ENCODE measurements around the gene RAD51B.

Gene RAD51B

DNA sequence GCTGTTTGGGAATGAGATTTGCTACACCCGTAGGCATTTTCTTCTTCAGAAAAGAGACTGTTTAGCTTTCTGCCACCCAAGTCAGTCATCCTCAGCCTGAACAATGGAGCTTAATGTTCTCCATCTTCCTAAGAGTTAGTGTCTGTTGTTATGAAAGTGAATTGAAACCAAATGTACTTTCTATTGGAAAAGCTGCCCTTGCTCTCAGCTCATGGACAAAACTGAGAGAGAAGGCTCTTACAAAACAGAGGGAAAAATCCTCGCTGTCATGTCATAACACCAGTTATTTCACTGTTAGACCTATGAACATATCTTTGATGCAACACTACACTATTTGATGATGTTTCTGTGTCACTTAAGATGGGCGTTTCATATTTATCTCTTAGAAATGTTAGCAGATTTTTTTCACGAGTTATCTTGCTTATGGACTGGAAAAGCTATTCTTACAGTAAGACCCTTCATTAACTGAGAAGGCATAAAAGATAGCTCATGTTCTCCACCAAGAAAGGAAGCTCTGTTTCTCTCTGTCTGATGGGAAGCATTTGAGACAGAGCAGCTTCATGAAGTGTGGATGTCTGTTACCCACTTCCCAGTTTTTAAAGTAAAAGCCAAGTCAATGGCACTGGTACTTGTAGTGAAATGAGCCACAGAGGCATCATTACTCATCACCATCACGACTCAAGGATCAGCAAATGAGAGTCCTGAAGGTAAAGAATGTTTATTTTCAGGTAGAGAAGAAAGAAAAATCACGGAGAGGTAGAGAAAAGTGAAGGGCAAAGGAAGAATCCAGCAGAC is 489.3 kb downstream of the RAD51B start:
- DNase-seq (ENCODE audit: insufficient read length, low spot score) (no peak), FAIRE-seq (peak; percentile 59)
- TF ChIP-seq POLR2AphosphoS5 (IDR thresholded peaks at IDR 0.05; ENCODE audit: low read depth, low read length): no peak
- peak; percentile 81 for TF ChIP-seq SPI1 (IDR thresholded peaks at IDR 0.05; ENCODE audit: low read depth, low read length)
- no peak for TF ChIP-seq PAX5 (IDR thresholded peaks at IDR 0.05; ENCODE audit: insufficient read depth, low read length, severe bottlenecking)
- TF ChIP-seq POLR2A (IDR thresholded peaks at IDR 0.05; ENCODE audit: low read depth, low read length): no peak
- no peak for TF ChIP-seq TAF1 (IDR thresholded peaks at IDR 0.05; ENCODE audit: low read depth, low read length)
- no peak for TF ChIP-seq POU2F2 (IDR thresholded peaks at IDR 0.05; ENCODE audit: low read depth, low read length)

DNA sequence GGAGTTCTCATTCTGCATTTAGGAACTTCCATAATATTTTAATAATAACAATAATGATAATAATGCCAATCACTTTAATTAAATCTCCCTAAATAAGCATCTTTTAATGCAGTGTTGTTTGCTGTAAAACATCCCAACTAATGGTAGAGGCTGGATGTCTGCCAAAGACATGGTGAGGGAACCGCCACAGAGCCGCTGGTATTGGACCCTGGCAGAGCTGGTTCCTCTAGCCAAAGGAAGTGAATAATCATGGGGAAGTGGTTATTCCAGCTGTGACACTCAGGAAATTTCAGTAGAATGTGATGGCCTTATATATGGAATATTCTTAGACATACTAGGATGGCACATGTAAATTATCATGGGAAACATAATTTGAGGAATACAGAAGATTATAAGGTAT is 490.0 kb downstream of the RAD51B start:
- TF ChIP-seq TAF1 (IDR thresholded peaks at IDR 0.05; ENCODE audit: low read depth, low read length) (no peak), POLR2A (IDR thresholded peaks at IDR 0.05; ENCODE audit: low read depth, low read length) (no peak), SPI1 (IDR thresholded peaks at IDR 0.05; ENCODE audit: low read depth, low read length) (0 out of 2 replicates have a peak, but pooled peaks have one; percentile 9), POU2F2 (IDR thresholded peaks at IDR 0.05; ENCODE audit: low read depth, low read length) (no peak)
- FAIRE-seq (no peak), DNase-seq (ENCODE audit: insufficient read length, low spot score) (no peak)

GRCh38 chr14:68312300-68312699 is 492.7 kb downstream of the RAD51B start:
- DNase-seq (ENCODE audit: insufficient read length, low spot score) (no peak), FAIRE-seq (no peak)
- TF ChIP-seq POU2F2 (IDR thresholded peaks at IDR 0.05; ENCODE audit: low read depth, low read length): no peak
- no peak for TF ChIP-seq POLR2AphosphoS5 (IDR thresholded peaks at IDR 0.05; ENCODE audit: low read depth, low read length)
- no peak for TF ChIP-seq POLR2A (IDR thresholded peaks at IDR 0.05; ENCODE audit: low read depth, low read length)
- no peak for TF ChIP-seq TAF1 (IDR thresholded peaks at IDR 0.05; ENCODE audit: low read depth, low read length)
- no peak for TF ChIP-seq SPI1 (IDR thresholded peaks at IDR 0.05; ENCODE audit: low read depth, low read length)
- TF ChIP-seq PAX5 (IDR thresholded peaks at IDR 0.05; ENCODE audit: insufficient read depth, low read length, severe bottlenecking): no peak

DNA sequence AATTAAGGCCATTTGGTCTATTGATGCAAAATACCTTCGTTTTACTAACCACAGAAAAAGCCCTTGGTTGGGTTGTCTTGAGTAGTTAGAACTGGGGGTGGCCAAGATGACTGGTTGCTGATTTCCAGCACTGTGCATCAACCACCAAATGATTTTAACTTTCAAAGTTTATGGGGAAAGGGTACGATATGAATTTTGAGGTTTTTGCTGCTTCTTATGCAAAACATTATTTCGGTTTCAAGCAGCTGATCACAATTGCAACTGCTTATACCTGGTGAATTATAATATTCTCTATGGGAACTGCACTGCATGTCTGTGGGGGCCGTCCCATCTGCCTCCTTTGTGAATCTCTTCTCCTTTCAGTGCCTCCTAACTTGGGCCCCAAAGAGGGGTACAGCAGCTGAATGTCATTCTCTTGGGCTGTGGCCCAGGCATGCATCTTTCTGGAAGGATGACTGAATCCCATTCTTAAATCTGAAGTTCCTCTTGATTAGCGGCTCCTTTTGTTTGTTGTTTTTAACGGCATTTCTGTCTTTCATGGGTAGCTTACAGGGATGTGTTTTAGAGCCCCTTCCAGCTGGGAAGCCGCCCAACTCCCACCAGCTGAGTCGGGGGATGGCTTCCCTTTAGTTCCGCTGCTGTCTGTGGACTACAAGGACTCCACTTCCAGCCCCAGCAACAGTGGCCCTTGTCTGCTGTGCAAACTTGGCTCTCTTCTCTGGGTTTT is 493.5 kb downstream of the RAD51B start:
- no peak for TF ChIP-seq TAF1 (IDR thresholded peaks at IDR 0.05; ENCODE audit: low read depth, low read length)
- peak; percentile 62; the same call in 1 of the 2 replicates for TF ChIP-seq POLR2A (IDR thresholded peaks at IDR 0.05; ENCODE audit: low read depth, low read length)
- TF ChIP-seq SPI1 (IDR thresholded peaks at IDR 0.05; ENCODE audit: low read depth, low read length): peak; percentile 52; the same call in 1 of the 2 replicates
- TF ChIP-seq POLR2AphosphoS5 (IDR thresholded peaks at IDR 0.05; ENCODE audit: low read depth, low read length): peak; percentile 43; the same call in 1 of the 2 replicates
- no peak for TF ChIP-seq PAX5 (IDR thresholded peaks at IDR 0.05; ENCODE audit: insufficient read depth, low read length, severe bottlenecking)
- peak; percentile 97 for TF ChIP-seq POU2F2 (IDR thresholded peaks at IDR 0.05; ENCODE audit: low read depth, low read length)
- FAIRE-seq (peak; percentile 96), DNase-seq (ENCODE audit: insufficient read length, low spot score) (no peak)

DNA sequence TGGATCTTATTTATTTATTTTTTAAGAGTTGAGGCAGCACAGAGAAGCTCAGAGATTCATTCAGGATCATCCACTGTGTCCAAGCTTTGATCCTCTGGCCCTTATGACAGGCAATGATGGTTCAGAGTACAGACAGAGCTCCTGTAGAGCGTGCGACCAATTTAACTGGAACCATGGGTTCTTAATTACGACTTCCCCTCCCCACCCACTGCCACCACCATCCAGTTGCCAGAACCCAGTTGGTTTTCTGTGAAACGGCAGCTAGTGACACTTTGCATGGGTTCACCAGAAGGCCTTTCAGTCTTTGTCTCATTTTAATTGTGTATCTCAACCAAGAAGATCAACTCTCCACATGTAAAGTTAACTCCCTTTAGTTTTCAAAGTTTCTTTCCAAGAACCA is 495.1 kb downstream of the RAD51B start:
- peak; percentile 58 for FAIRE-seq
- TF ChIP-seq TAF1 (IDR thresholded peaks at IDR 0.05; ENCODE audit: low read depth, low read length): no peak
- DNase-seq (ENCODE audit: insufficient read length, low spot score): no peak

- FAIRE-seq: no peak
- TF ChIP-seq POLR2A (IDR thresholded peaks at IDR 0.05; ENCODE audit: low read depth, low read length) (no peak), POLR2AphosphoS5 (IDR thresholded peaks at IDR 0.05; ENCODE audit: low read depth, low read length) (no peak), TAF1 (IDR thresholded peaks at IDR 0.05; ENCODE audit: low read depth, low read length) (no peak), PAX5 (IDR thresholded peaks at IDR 0.05; ENCODE audit: insufficient read depth, low read length, severe bottlenecking) (no peak), POU2F2 (IDR thresholded peaks at IDR 0.05; ENCODE audit: low read depth, low read length) (no peak), SPI1 (IDR thresholded peaks at IDR 0.05; ENCODE audit: low read depth, low read length) (no peak)
Measured at GRCh38 chr14:68315081-68315480, 495.5 kb downstream of the RAD51B start.

DNA sequence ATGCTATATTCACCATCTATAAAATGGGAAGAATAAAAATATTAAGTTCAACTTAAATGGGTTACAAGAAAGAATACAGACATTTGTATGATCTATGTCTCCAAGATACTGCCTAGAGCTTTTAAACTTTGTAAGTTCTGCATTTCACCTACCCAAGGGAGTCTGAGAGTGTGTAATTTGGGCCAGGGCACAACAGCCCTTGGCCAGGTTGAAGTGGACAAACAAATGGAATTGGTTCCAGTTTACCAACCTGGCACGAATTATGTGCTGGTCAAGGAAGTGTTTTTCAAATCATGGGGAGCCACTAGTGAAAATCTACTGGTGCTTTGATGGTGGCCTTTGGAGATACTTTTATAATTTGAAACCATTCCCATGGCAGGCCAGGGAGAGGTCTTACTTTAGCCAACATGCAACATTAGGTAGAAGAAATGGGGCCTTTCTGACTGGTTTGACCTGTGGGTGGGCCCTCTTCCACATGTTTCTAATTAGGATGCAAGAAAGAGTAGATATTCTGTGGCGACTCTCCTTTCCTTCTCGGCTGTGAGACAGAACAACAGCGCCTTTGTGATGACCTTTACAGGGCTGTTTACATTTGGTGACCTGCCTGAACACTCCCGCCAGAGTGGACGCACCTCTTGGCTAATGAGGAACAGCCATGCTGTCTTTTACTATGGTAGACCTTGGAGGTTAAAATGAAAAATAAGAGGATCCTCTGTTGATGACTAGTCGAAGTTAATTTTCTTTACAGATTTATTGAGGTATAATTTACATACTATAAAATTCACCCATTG is 496.7 kb downstream of the RAD51B start:
- TF ChIP-seq SPI1 (IDR thresholded peaks at IDR 0.05; ENCODE audit: low read depth, low read length): no peak
- TF ChIP-seq POLR2AphosphoS5 (IDR thresholded peaks at IDR 0.05; ENCODE audit: low read depth, low read length): no peak
- FAIRE-seq: peak; percentile 20
- DNase-seq (ENCODE audit: insufficient read length, low spot score): no peak

More at GRCh38 chr14:68315081-68315480, 495.5 kb downstream of the RAD51B start:
- no peak for DNase-seq (ENCODE audit: insufficient read length, low spot score)

DNA sequence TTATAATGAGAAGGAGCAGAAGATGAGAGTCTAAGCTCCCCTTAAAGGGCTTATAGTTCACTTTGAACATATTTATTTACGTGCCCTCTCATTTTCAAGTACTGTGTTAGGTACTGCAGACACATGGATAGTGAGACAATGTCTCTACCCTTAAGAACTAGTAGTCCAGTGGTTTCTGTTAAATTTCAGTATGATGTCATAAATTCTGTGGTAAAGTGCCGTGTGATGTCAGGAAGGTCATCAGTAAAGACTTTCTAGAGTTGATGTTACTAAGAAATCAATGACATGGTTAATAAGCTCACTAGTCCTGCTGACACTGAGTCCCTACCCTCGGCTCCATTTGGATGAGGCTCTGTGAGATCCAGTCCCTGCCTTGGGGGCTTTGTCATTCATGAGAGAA is 497.7 kb downstream of the RAD51B start:
- TF ChIP-seq POLR2A (IDR thresholded peaks at IDR 0.05; ENCODE audit: low read depth, low read length): no peak
- no peak for TF ChIP-seq POLR2AphosphoS5 (IDR thresholded peaks at IDR 0.05; ENCODE audit: low read depth, low read length)
- TF ChIP-seq SPI1 (IDR thresholded peaks at IDR 0.05; ENCODE audit: low read depth, low read length): no peak
- no peak for TF ChIP-seq POU2F2 (IDR thresholded peaks at IDR 0.05; ENCODE audit: low read depth, low read length)
- no peak for TF ChIP-seq PAX5 (IDR thresholded peaks at IDR 0.05; ENCODE audit: insufficient read depth, low read length, severe bottlenecking)
- TF ChIP-seq TAF1 (IDR thresholded peaks at IDR 0.05; ENCODE audit: low read depth, low read length): no peak
- FAIRE-seq (peak; percentile 5), DNase-seq (ENCODE audit: insufficient read length, low spot score) (no peak)

DNA sequence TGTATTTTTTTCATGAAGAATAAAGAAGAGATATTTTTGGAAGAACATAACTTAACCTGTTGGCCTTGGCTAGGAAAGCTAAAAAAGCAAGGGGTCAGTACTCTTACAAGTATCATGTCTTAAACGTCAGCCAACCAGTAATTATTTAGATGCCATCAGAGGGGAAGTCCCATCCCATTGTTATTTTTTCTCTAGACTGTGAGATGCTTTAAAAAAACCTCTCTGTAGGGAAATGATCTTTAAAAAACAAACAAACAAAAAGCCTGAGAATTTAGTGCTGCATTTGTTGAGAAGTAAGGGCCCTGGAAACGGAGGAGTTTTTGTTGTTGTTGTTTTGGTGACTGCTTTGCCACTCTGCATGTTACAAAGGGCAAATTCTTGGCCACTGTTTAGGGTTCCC is 499.2 kb downstream of the RAD51B start:
- DNase-seq (ENCODE audit: insufficient read length, low spot score) (no peak), FAIRE-seq (no peak)
- TF ChIP-seq POLR2AphosphoS5 (IDR thresholded peaks at IDR 0.05; ENCODE audit: low read depth, low read length) (no peak), TAF1 (IDR thresholded peaks at IDR 0.05; ENCODE audit: low read depth, low read length) (no peak), SPI1 (IDR thresholded peaks at IDR 0.05; ENCODE audit: low read depth, low read length) (no peak), POU2F2 (IDR thresholded peaks at IDR 0.05; ENCODE audit: low read depth, low read length) (no peak), PAX5 (IDR thresholded peaks at IDR 0.05; ENCODE audit: insufficient read depth, low read length, severe bottlenecking) (no peak), POLR2A (IDR thresholded peaks at IDR 0.05; ENCODE audit: low read depth, low read length) (no peak)

All from GM12891 (cell line).